HG02973 (cell line): ENCODE data around the gene TRIM17.

Experiments used
- ATAC-seq: cut with Tn5 transposase; IDR thresholded peaks from one replicate; pipeline ENCODE4 v1.9.1; 2021; ENCODE audit warnings: moderate library complexity; ENCODE audit not compliant: unreplicated experiment

The TRIM17 gene, protein sequence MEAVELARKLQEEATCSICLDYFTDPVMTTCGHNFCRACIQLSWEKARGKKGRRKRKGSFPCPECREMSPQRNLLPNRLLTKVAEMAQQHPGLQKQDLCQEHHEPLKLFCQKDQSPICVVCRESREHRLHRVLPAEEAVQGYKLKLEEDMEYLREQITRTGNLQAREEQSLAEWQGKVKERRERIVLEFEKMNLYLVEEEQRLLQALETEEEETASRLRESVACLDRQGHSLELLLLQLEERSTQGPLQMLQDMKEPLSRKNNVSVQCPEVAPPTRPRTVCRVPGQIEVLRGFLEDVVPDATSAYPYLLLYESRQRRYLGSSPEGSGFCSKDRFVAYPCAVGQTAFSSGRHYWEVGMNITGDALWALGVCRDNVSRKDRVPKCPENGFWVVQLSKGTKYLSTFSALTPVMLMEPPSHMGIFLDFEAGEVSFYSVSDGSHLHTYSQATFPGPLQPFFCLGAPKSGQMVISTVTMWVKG

DNA sequence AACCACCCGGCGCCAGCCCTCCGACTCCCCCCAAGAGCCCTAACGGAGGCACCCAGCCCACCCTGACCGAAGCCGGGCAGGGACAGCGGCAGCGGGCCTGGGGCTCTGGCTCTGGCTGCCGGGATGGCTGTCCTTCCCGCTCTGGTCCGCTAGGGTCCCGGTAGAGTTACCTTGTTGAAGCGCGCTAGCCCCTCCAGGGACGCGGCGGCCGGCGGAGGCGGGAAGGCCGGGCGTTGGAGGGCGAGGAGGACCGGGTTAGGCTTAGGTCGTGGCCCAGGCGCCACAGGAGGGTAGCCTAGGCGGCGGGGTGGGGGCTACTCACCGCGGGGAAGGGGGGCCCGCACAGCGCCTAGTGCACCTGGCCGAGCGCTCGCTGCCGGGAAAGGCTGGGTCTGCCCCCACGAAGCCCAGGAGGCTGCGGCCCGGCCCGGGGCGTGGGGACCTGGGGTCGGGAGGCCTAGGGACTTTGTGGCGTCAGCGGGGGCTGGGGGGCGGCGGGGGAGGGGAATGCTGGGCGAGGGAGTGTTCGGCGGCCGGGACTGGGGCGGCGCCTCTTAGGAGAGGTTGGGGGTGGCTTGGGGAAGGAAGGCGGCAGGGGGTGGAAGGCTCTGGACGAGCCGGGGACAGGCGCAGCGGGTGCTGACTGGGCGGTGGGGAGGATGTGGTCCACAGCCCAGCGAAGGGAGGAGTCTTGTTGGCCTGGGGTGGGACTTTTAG, at the start of gene TRIM17:
TRIM17 (minus strand) TSS at position 645 of the 717 bp plus-strand sequence. CDS start 1,789 bp downstream, outside the sequence.
- ATAC-seq = no peak

DNA sequence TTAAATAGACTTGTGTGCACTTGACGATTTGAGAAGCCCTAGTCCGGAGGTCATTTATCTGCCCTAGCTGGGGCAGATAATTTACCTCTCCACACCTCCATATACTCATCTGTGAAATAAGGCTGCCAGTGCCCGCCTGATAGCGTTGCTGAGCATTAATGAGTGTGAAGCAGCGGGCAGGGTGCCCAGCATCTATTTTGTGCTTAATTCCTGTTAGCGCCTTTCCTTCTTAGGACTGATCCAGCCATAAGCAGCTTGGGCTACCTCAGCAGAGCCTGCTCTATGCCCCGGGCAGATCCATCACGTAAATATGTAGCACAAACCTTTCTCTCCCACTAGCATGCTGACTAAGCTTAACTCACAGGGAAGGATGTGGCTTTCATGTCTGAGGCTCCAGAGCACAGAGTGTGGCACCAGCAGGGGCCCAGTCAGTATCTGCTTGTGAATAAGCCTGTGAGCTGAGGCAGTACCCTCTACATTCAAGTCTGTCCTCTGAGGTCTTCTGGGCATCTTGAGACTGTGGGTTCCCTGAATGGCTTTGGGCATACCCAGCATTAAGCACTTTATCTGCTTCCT, 49.0 kb upstream of the TRIM17 start:
- no peak for ATAC-seq

DNA sequence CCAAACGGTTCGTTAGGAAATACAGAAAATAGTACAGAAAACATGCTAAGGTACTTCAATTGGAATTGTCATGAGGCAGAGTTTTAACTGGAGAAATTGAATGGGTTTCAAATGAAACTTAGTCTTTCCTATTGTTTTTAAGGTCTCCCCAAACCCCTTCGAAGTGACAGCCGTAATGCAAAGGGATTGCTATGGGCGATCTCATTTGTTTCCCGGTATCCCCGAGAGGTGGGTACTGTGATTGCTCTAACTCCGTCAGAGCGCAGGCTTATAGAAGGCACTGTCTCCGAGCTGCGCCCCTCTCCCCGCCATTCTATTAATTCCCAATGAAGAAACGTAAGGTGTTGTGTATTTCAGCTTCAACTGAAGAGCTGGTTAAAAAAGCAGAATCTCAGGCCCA, 48.5 kb upstream of the TRIM17 start:
- no peak for ATAC-seq

DNA sequence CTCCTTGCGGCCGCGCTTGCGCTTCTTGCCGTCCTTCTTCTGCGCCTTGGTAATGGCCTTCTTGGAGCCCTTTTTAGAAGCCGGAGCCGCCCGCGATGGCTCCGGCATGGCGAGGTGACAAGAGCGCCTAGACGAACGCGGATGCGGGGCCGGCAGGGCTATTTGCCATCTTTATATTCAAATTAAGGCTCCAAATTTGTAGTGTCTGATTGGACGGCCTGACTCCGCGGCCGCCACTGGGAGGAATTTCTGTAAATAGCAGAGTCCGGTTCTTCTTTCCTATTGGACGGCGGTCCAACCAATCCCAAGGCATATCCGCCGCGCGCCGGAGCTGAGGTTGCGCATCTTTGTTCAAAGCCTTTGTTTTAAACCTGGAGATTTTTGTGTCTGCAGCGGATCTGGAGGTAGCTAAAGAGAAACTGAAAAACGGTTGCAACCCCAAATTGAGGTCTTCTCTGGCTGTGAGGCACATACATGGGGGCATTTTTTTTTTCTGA, 47.9 kb upstream of the TRIM17 start:
- ATAC-seq = peak; percentile 82

DNA sequence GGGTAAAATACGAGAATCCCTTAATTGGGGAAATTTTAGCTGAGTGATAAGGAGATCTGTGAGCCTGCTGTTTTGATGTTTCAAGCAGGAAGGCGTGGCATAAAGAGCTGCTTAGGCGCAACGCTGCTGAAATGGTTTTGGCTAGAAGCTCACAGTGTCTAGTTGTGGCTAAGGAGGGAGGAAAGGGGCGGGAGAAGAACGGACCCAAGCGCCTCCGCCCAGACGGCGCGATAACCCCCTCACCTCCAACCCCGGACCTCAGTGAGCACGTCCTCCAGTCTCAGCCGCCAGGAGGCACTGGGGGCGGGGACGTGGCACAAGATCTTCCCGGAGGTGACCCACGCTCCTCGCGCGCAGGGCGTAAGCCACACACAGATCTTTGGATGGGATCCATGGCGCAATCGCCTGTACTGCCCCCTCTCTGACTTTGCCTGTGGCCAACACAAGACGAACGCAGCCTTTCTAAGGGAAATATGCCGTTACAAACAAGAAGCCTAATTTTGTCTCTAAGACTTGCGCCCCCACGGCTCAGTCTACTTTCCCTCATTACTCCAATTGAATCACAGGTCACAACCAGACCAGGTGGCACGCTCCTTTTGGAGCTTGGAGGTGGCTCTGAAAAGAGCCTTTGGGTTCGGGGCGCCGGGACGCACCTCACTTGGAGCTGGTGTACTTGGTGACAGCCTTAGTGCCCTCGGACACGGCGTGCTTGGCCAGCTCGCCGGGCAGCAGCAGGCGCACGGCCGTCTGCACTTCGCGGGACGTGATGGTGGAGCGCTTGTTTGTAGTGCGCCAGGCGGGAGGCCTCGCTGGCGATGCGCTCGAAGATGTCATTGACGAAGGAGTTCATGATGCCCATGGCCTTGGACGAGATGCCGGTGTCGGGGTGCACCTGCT, 47.1 kb upstream of the TRIM17 start:
- ATAC-seq = peak; percentile 43

DNA sequence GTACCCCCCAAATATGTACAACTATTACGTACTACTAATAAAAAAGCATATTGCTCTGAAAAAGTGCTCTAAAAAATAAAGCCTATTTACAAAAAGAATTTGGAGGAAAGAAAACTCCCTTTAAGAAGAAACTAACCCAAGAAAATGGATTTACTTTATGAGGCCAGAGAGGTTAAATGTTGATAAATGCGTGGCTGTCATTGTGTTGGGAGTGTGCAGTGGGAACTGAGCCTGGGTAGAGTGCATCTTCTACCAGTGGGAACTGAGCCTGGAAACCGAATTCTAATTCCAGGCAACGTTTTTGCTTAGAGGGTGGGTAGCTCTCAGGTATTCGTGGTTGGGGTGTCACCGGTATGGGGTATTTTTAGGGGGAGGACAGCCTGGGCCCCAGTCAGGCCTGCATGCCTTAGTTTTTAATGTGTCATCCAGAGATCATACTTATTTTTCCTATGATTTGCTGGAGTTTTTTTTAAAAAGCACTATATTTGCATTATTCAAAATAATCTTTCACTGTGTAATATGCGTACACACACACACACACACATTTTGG, 46.4 kb upstream of the TRIM17 start:
- no peak for ATAC-seq

DNA sequence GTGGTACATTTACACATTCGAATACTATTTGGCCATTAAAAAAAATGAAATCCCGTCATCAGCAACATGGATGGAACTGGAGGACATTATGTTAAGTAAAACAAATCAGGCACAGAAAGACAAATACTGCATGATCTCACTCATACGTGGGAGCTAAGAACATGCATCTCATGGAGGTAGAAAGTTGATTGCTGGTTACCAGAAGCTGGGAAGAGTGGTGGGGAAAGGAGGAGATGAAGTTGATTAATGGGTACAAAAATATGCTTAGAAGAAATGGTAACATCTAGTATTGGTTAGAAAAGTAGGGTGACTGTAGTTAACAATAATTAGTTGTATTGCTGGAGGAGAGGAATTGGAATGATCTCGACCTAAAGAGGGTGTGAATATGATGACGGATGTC, 45.9 kb upstream of the TRIM17 start:
- no peak for ATAC-seq

DNA sequence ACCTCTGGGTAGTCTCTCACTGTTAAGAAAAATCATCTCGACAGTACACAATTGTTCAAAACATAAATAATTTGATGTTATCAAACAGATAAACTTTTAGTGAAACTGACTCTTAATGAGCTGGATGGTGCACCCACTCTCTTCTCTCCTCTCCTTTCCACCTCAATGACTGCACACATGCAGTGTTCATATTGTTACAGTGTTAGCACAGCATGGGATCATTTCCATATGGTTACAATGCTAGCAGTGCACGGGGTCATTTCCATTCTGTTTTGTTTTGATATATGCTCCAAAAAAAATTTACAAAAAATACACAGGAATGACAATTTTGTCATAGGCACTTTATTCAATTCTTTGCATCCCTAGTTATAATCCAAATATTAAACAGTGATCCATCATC, 44.2 kb upstream of the TRIM17 start:
- no peak for ATAC-seq

DNA sequence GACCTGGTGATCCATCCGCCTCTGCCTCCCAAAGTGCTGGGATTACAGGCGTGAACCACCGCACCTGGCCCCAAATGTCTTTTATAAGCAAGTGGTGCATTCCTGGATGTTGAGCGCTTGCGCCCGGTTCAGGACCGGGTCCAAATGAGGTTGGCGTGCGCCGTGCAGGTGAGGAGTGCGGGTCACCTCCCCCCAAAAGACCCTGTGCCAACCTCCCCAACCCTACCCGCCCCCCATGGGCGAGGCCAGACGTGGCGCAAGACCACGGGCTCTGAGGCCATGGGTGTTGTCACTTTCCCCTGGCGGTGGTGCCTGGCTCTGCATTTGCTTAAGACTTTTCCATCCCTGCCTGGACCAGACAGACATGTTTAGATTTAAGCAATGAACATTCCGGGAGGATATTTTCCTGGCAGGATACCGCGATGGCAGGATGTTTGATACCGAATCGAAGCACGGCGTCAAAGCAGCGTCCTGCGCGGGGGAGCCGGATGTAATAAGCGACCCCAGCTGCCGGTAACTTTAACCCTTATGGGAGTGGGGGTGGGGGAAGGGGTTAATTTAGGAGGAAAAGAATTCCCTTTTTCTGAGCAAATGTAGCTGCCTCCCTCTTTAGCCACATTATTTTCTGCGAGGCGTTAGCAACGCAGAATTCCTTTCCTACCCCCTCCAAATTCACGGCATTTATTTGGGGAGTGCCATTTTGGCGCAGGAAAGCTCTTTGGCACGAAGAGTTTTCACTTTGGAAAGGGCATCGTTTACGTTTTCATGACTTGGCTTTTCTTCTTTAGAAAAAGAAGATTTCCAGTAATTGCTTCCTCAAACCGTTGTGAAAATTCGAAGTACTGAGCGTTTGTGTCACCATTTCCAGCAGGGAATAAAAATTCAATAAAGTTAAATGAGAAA, 42.7 kb upstream of the TRIM17 start:
- no peak for ATAC-seq

DNA sequence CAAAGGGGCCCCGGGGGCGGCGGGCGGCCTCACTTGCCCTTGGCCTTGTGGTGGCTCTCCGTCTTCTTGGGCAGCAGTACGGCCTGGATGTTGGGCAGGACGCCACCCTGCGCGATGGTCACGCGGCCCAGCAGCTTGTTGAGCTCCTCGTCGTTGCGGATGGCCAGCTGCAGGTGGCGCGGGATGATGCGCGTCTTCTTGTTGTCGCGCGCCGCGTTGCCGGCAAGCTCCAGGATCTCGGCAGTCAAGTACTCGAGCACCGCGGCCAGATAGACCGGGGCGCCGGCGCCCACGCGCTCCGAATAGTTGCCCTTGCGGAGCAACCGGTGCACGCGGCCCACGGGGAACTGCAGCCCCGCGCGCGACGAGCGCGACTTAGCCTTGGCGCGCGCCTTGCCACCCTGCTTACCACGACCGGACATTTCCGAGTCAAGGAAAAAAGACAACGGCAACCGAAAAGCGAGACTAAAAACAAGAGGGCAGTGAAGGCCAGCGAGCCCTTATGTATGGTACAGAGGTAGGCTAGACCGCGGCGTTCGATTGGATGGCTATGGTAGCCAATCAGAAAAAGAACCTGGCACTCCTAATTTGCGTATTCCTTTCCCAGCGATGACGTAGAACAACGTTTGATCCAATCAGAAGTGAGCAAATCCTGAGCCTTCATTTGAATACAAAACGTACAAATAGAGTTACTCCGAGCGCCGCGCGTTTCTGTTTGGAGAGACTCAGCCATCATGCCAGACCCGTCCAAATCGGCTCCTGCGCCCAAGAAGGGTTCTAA, 40.9 kb upstream of the TRIM17 start:
- peak; percentile 78 for ATAC-seq

DNA sequence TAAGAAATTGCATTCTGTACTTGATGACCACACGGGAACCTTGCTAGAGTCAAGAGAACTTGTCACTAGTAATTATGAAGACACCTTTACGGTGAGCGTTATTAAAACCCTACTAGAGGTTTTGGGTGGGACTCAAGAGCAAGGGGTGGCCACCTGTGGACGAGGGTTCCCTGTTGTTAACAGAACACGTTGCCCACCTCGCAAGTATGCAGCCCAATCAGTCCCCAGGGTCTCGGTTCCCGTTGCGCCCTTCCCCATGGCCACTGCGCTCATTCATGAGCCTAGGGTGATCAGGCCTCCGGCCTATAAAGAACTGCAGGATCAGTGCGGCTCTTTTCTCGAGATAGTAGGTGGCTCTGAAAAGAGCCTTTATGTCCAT, 40.3 kb upstream of the TRIM17 start:
- peak; percentile 3 for ATAC-seq

DNA sequence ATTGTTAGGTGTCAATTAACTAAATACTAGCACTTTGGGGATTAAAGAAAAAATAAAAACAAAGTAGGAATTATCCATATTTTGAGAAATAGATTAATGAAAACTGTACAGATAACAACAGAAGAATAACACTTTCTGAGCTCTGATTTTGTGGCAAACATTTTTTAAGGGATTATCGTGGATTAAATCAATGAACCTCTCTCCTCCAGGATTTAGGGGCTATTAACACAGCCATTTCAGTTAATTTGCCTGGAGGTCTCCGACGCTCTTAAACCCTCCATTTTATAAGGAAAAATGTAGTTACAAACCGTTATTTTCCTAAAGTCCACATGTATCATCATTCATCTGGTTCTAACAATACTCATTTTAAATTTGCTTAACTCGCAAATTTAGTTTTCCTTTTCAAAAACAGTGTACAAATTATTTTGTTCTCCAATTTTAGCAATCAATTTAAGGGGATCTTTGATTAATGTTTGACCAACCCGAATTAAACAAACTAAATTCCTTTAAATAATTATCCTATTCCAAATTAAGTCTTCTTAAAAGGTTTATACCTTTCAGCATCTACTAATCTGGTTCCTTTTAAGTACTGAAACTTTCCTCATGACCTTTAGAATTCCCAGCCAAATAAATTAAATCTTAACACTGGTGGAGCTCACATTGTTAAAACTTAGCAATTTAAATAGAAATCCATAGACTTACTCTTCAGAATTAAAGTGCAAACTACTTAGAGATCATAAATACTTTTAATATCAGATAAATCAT, 39.8 kb upstream of the TRIM17 start:
- no peak for ATAC-seq

DNA sequence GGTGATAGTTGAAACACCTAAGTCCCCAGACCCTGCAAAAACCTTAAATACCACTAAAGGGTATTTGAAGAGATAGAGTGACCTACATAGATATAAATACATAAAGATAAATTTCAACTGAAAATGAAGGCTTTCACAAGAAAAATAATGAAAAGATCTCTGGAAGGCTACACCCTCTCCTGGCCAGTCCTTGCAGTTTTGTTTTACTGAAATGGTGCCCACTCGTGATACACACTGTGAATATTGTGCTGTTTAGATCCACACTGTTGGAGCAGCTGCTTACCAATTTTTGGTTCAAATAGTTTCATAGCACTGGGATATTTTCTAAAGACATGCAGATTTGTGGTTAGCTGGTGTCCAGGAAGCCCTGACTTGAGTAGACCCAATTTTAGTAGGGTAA, 39.1 kb upstream of the TRIM17 start:
- no peak for ATAC-seq

DNA sequence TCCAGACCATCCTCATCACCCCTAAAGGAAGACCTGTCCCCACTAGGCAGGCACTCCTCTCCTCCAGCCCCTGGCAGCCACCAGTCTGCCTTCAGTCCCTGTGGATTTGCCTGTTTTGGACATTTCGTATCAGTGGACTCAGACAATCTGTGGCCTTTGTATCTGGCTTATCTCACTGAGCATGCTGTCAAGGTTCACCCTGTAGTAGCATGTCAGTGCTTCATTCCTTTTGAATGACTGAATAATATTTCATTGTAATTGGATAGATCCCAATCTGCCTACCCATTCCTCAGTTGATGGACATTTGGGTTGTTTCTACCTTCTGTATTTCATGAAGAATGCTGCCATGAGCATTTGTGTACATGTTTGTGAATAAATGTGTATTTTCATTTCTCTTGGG, 37.6 kb upstream of the TRIM17 start:
- no peak for ATAC-seq

DNA sequence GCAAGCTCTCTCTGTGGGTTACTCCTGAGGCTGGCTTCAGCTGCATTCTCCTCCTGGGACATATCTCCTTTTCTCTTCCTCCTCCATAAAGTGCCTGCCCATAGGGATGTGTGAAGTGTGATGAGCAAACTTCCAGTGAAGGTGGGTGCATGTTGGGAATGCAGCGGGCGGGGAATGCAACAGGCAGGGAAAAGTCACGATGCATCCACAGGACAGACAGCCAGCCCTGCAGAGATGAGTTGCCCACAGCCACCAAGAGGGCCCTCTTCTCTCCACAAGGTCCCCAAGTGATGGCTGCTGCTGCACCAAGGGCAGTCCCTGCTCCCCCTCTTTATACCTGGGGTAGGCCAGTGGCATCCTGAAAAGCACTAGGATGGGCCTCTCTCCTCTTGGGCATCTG, 37.0 kb upstream of the TRIM17 start:
- ATAC-seq = no peak

DNA sequence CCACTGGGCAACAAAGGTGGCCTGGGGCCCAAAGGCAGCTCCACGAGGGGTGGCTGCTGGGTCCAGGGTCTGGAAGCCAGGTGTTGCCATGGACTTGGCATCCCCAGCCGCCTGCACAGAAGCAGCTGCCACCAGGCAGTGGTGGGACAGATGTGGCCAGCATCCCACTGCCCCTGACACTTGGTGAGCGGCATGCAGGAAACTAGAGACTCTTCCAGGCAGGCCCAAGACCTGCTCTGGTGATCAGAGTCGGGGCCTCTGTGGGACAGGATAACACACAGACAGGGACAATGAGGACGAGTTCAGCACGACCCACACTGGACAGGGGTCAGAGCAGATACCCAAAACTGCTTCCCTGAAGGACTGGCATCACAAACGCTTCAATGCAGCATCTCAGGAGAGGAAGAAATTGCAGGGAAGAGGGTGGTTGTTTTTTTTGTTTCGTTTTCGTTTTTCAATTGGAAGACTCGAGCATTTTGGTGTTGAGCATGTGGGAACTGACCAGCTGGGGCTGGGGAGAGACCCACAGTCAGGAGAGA, 36.4 kb upstream of the TRIM17 start:
- no peak for ATAC-seq

DNA sequence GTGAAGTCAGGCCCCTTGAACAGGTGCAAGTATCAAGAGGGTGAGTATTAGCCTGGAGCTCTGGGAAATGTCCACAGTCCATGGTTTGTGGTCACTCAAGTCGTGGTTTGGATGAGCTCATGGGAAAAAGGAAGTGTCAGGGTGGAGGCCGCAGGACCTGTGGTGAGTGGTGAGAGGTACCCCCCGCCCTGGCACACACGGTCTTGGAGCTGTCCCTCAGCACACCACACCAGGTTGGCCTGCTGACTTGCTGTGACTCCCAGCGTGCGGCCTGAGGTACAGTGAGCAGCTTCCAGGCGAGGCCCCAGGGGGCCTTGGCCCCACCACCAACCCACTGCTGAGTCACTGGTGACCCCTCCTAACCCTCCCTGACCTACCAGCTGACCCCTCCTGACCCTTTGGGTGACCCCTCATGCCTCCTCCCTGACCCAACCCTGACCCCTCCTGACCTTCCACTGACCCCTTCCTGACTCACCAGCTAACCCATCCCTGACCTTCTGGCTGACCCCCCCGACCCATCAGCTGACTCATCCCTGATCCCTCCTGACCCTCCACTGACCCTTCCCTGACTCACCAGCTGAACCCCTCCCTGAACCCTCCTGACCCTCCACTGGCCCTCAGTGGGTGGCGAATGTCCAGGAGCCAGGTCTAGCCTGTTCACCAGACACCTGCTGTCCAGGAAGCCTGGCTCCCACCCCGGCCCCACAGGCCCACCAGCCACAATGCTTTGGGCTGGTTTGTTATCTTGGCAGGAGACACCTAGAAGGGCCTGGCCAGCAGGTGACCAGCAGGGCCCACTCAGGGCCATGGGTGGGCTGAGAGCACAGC, 35.7 kb upstream of the TRIM17 start:
- ATAC-seq = no peak
